IMR-90 (cell line): ENCODE data around the gene RSAD1. TPM values are rescaled to one million over a fixed set of nuclear protein-coding genes. Genes with fewer than 3 reads are reported as not detected.

Source experiments
- ATAC-seq: fragments of 200-7000 bp; cut with Tn5 transposase; 2 replicates; pipeline ENCODE4 v1.9.1; 2020; ENCODE audit warnings: low read depth, mild to moderate bottlenecking, moderate library complexity
- BruUV-seq: library from RNA; stranded (reverse); fragments of 400-500 nt; replicated peaks from 2 replicates; lab custom pipeline; 2021; lab: Mats Ljungman, UMichigan
- CTCF ChIA-PET: fragments of 300-600 bp; formaldehyde crosslinking; extraction: SDS; loops from one replicate; lab custom pipeline; 2021; ENCODE audit warnings: antibody characterized with exemption; lab: Yijun Ruan, JAX
- POLR2A ChIA-PET: fragments of 300-600 bp; sonication (Branson Sonifier 250); formaldehyde crosslinking; loops from one replicate; lab custom pipeline; 2022; ENCODE audit warnings: antibody characterized with exemption; ENCODE audit not compliant: unreplicated experiment; lab: Charles Lee
- DNase-seq: peaks from one replicate; pipeline ENCODE4 v3.0.0; 2013
- H2AFZ ChIP-seq: replicated peaks from 2 replicates; pipeline ENCODE3; 2013; ENCODE audit warnings: low read length, mild to moderate bottlenecking; ENCODE audit not compliant: poor library complexity
- H2AK5ac ChIP-seq: 2 replicates; pipeline ENCODE4 v1.6.1; 2013; ENCODE audit warnings: low read depth, low read length, inconsistent platforms
- H2AK9ac ChIP-seq: replicated peaks from 2 replicates; pipeline ENCODE3; 2013; ENCODE audit warnings: mild to moderate bottlenecking, low read depth, low read length, moderate library complexity; ENCODE audit not compliant: poor library complexity
- H2BK120ac ChIP-seq: 2 replicates; pipeline ENCODE4 v1.6.1; 2013; ENCODE audit warnings: low read depth, low read length, inconsistent platforms
- H2BK15ac ChIP-seq: 3 replicates; pipeline ENCODE4 v1.6.1; 2013; ENCODE audit warnings: low read depth, low read length, inconsistent platforms
- H2BK20ac ChIP-seq: 2 replicates; pipeline ENCODE4 v1.6.1; 2013; ENCODE audit warnings: low read depth, mild to moderate bottlenecking, inconsistent platforms, low read length, moderate library complexity
- H2BK5ac ChIP-seq: 2 replicates; pipeline ENCODE4 v1.6.1; 2013; ENCODE audit warnings: mild to moderate bottlenecking, low read depth, low read length, inconsistent platforms; ENCODE audit not compliant: poor library complexity, severe bottlenecking
- H3K14ac ChIP-seq: replicated peaks from 2 replicates; pipeline ENCODE4 v1.6.1; 2013; ENCODE audit warnings: low read depth, low read length, inconsistent platforms
- H3K18ac ChIP-seq: 2 replicates; pipeline ENCODE4 v1.6.1; 2013; ENCODE audit warnings: low read depth, low read length, control low read depth
- H3K23ac ChIP-seq: 2 replicates; pipeline ENCODE4 v1.6.1; 2013; ENCODE audit warnings: low read depth, low read length, inconsistent platforms
- H3K27ac ChIP-seq: 2 replicates; pipeline ENCODE4 v1.5.1; 2013; ENCODE audit warnings: mild to moderate bottlenecking, control low read depth, low read length; ENCODE audit not compliant: insufficient read depth
- H3K27me3 ChIP-seq: 2 replicates; pipeline ENCODE4 v1.6.1; 2013; ENCODE audit warnings: low read length; ENCODE audit not compliant: control insufficient read depth, insufficient read depth
- H3K36me3 ChIP-seq: 2 replicates; pipeline ENCODE4 v1.6.1; 2013; ENCODE audit warnings: low read length, mixed read lengths; ENCODE audit not compliant: control insufficient read depth, insufficient read depth
- H3K4ac ChIP-seq: 2 replicates; pipeline ENCODE4 v1.6.1; 2013; ENCODE audit warnings: low read depth, low read length, inconsistent platforms
- H3K4me1 ChIP-seq: 2 replicates; pipeline ENCODE4 v1.6.1; 2013; ENCODE audit warnings: low read length, mixed read lengths; ENCODE audit not compliant: control insufficient read depth, insufficient read depth
- H3K4me2 ChIP-seq: 2 replicates; pipeline ENCODE4 v1.6.1; 2013; ENCODE audit warnings: low read depth, mild to moderate bottlenecking, control low read depth, low read length, moderate library complexity
- H3K4me3 ChIP-seq: 2 replicates; pipeline ENCODE4 v1.5.1; 2013; ENCODE audit warnings: low read depth, mild to moderate bottlenecking, control low read depth, low read length, moderate library complexity; ENCODE audit not compliant: insufficient read depth
- H3K56ac ChIP-seq: 2 replicates; pipeline ENCODE4 v1.6.1; 2013; ENCODE audit warnings: low read length, inconsistent platforms; ENCODE audit not compliant: insufficient read depth; ENCODE audit errors: extremely low read depth
- H3K79me1 ChIP-seq, 2 experiments: 2 replicates each; pipeline ENCODE4 v1.6.1; 2013; ENCODE audit warnings: low read length in 2 of 2, inconsistent platforms in 1 of 2, low read depth in 1 of 2
- H3K9ac ChIP-seq: 2 replicates; pipeline ENCODE4 v1.6.1; 2013; ENCODE audit warnings: low read depth, low read length, control low read depth
- H3K9me1 ChIP-seq: 2 replicates; pipeline ENCODE4 v1.6.1; 2013; ENCODE audit warnings: low read length, inconsistent platforms; ENCODE audit not compliant: insufficient read depth
- H3K9me3 ChIP-seq: 2 replicates; pipeline ENCODE4 v1.6.1; 2013; ENCODE audit warnings: low read length; ENCODE audit not compliant: control insufficient read depth, insufficient read depth
- H4K20me1 ChIP-seq: 2 replicates; pipeline ENCODE4 v1.6.1; 2013; ENCODE audit warnings: low read length, inconsistent platforms; ENCODE audit not compliant: insufficient read depth
- H4K5ac ChIP-seq: 2 replicates; pipeline ENCODE4 v1.6.1; 2013; ENCODE audit warnings: mild to moderate bottlenecking, low read depth, low read length, control low read depth
- H4K8ac ChIP-seq, 2 experiments: 2 replicates each; pipeline ENCODE4 v1.6.1; 2013; ENCODE audit warnings: low read depth in 2 of 2, low read length in 2 of 2, control low read depth in 1 of 2, inconsistent platforms in 1 of 2
- H4K91ac ChIP-seq: 2 replicates; pipeline ENCODE4 v1.6.1; 2013; ENCODE audit warnings: low read depth, low read length, inconsistent platforms; ENCODE audit not compliant: insufficient read depth
- BHLHE40 ChIP-seq: fragments of 150-350 bp; IDR thresholded peaks from 2 replicates; pipeline ENCODE4 v1.6.1; 2016; ENCODE audit warnings: mild to moderate bottlenecking, low read depth, low read length
- CEBPB ChIP-seq: IDR thresholded peaks from 2 replicates; pipeline ENCODE4 v1.6.1; 2012; ENCODE audit warnings: low read depth, low read length, improper control_type of control experiment
- FOS ChIP-seq: fragments of 150-350 bp; IDR thresholded peaks from 2 replicates; pipeline ENCODE4 v1.6.1; 2016; ENCODE audit warnings: low read depth, low read length
- MXI1 ChIP-seq: IDR thresholded peaks from 2 replicates; pipeline ENCODE4 v1.6.1; 2012; ENCODE audit warnings: low read depth, mild to moderate bottlenecking, low read length, moderate library complexity, borderline replicate concordance
- NFE2L2 ChIP-seq: fragments of 150-350 bp; IDR thresholded peaks from 2 replicates; pipeline ENCODE4 v1.6.1; 2016; ENCODE audit warnings: low read depth, mild to moderate bottlenecking, low read length
- POLR2A ChIP-seq: IDR thresholded peaks from 2 replicates; pipeline ENCODE4 v1.6.1; 2012; ENCODE audit warnings: mild to moderate bottlenecking, low read depth, low read length
- RCOR1 ChIP-seq: IDR thresholded peaks from 2 replicates; pipeline ENCODE4 v1.6.1; 2012; ENCODE audit warnings: mild to moderate bottlenecking, low read length, improper control_type of control experiment; ENCODE audit not compliant: insufficient replicate concordance
- SMC3 ChIP-seq: fragments of 150-350 bp; IDR thresholded peaks from 2 replicates; pipeline ENCODE4 v1.6.1; 2016; ENCODE audit warnings: low read depth, mild to moderate bottlenecking, antibody characterized with exemption, low read length, moderate library complexity
- WGBS, 2 experiments: methylation state at CpG; one replicate each; pipeline versions ENCODE4 v1.1.5 to v1.1.7; 2013; ENCODE audit warnings: missing lambda C conversion rate in 2 of 2; ENCODE audit not compliant: insufficient read length in 1 of 2; ENCODE audit errors: extremely low coverage in 2 of 2; 5-methylcytosine and 5-hydroxymethylcytosine counted together
- dilution Hi-C: fragments of 300-500 bp; cut with HindIII; formaldehyde crosslinking; loops from one replicate; pipeline ENCODE4 v1.14.3; 2018; ENCODE audit warnings: low sequenced_read_pairs; ENCODE audit not compliant: unreplicated experiment
- in situ Hi-C: fragments of 300-500 bp; cut with MboI; formaldehyde crosslinking; loops from 3 replicates; pipeline ENCODE4 v1.14.3; 2019; ENCODE audit warnings: low sequenced_read_pairs, inconsistent platforms, mixed read lengths
- intact Hi-C: fragments of 100-400 bp; cut with micrococcal nuclease; formaldehyde crosslinking; loops from 2 replicates; pipeline ENCODE4 v1.10.0; 2022
- polyA plus RNA-seq, 3 experiments: library from polyadenylated mRNA; depleted of rRNA; stranded (reverse); fragments of >200 nt; gene quantifications; 2 replicates each; pipeline ENCODE4 v1.2.3, GENCODE V29; 2012; ENCODE audit warnings: low replicate concordance in 1 of 3
- total RNA-seq: library from RNA; depleted of rRNA; stranded (reverse); fragments of >200 nt; gene quantifications from 2 replicates; pipeline ENCODE4 v1.2.3, GENCODE V29; 2012
- TF ChIP-seq, protein P1 (sequence below): fragments of 150-350 bp; IDR thresholded peaks from 2 replicates; pipeline ENCODE4 v1.6.1; 2016; ENCODE audit warnings: low read depth, mild to moderate bottlenecking, low read length, moderate library complexity, borderline replicate concordance
- TF ChIP-seq, protein P2 (sequence below): conservative IDR thresholded peaks from 2 replicates; pipeline ENCODE4 v1.5.1; 2012; ENCODE audit warnings: mild to moderate bottlenecking, low read depth, low read length, improper control_type of control experiment

RSAD1 gene
- total and polyA plus RNA-seq, 2 of the 4 experiments (the other 2 are of a cell fraction): 10.8 to 19.2 TPM

DNA sequence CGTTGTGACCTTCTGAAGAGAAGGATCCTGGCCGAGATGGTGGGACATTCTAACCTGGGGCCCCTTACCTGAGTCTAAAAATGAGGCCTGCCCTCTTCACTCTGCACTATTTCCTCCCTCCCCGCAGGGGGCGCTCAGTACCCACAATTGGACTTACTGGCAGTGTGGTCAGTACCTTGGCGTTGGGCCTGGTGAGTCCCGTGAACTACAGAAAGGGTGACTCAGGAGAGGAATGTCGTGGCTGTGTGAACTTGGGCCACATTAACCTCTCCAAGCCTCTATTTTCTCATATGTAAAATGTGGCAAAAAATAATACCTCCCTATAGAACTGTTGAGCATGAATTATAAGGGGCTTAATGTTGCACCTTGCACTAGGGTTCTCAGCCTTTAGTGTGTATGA is 3.9 kb downstream of the RSAD1 start (continued):
- TF ChIP-seq SMC3 (peak; percentile 82), POLR2A (no peak; the same call in 1 of the 2 replicates)

DNA sequence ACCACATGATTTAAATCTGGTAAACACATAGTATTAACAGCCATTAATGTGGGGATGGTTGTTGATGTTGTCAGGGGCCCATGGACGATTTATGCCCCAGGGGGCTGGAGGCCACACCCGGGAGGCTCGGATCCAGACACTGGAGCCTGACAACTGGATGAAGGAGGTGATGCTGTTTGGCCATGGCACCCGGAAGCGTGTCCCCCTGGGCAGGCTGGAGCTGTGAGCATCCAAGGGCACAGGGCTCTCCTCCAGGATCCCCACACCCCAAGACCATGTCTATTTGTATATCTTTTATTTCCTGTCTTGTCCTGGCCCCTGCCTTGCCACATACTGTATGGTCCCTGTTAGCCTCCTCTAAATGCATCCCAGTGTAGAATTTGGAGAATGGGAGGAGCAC is 4.6 kb downstream of the RSAD1 start:
- peak overlapping the region; percentile 28; the same call in 1 of the 2 replicates for H2AK5ac ChIP-seq
- H2BK5ac ChIP-seq: no peak overlapping the region
- 0 out of 2 replicates have a peak overlapping the region, but pooled peaks have one; percentile 5 for H2BK20ac ChIP-seq
- H3K23ac ChIP-seq: no peak overlapping the region
- ChIA-PET POLR2A (no interaction called here), CTCF (interaction anchor here (0.6 to 1.4 kb wide), 9 partner anchors 15 to 971 kb away, joined by 3 to 6 read pairs (median 3); no protein-coding TSS in a partner anchor)
- 60% methylated on average over 2 of the region's 5 CpGs; no CpG with 5 or more reads in 1 of the 2 experiments for WGBS, 2 experiments
- H3K36me3 ChIP-seq: peaks cover 18% of the 10 kb centered on the region
- no peak overlapping the region; the same call in 1 of the 2 replicates for H4K5ac ChIP-seq
- peak overlapping the region; percentile 43 for H2AFZ ChIP-seq
- intact Hi-C loops: loop anchor here (5.0 kb wide), 1 partner anchor 359 kb away; no protein-coding TSS in a partner anchor
- ATAC-seq: no peak
- H3K27me3 ChIP-seq: no peaks in the 10 kb centered on the region
- DNase-seq: no peak
- H3K27ac ChIP-seq: peak overlapping the region; percentile 13; the same call in 1 of the 2 replicates
- H3K14ac ChIP-seq: no peak overlapping the region
- no peak overlapping the region for H4K8ac ChIP-seq
- H3K4me2 ChIP-seq: no peak overlapping the region
- peaks cover 8% of the 10 kb centered on the region; the same call in 1 of the 2 replicates for H4K20me1 ChIP-seq
- H3K79me1 ChIP-seq: peaks cover 11 to 32% of the 10 kb centered on the region in 2 experiments; a peak in 3 of 4 replicates
- dilution Hi-C loops: no loop called here
- H2BK120ac ChIP-seq: peak overlapping the region; percentile 23; the same call in 1 of the 2 replicates
- BruUV-seq: no TSS peak
- H3K4me1 ChIP-seq: peaks cover 4% of the 10 kb centered on the region
- no peak overlapping the region for H3K9ac ChIP-seq
- in situ Hi-C loops: loop anchor here (10.0 kb wide), 1 partner anchor 212 kb away; no protein-coding TSS in a partner anchor
- H3K56ac ChIP-seq: no peak overlapping the region
- no peaks in the 10 kb centered on the region for H3K9me3 ChIP-seq
- H2AK9ac ChIP-seq: peak overlapping the region; percentile 75
- H3K9me1 ChIP-seq: peaks cover 2% of the 10 kb centered on the region; the same call in 1 of the 2 replicates
- no peak for TF ChIP-seq SMC3
- TF ChIP-seq FOS: no peak
- no peak for TF ChIP-seq CEBPB
- no peak for TF ChIP-seq POLR2A
- TF ChIP-seq, protein P1, sequence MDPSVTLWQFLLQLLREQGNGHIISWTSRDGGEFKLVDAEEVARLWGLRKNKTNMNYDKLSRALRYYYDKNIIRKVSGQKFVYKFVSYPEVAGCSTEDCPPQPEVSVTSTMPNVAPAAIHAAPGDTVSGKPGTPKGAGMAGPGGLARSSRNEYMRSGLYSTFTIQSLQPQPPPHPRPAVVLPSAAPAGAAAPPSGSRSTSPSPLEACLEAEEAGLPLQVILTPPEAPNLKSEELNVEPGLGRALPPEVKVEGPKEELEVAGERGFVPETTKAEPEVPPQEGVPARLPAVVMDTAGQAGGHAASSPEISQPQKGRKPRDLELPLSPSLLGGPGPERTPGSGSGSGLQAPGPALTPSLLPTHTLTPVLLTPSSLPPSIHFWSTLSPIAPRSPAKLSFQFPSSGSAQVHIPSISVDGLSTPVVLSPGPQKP: no peak
- TF ChIP-seq RCOR1: no peak
- TF ChIP-seq MXI1: no peak
- no peak for TF ChIP-seq BHLHE40
- no peak for TF ChIP-seq NFE2L2
- TF ChIP-seq, protein P2, sequence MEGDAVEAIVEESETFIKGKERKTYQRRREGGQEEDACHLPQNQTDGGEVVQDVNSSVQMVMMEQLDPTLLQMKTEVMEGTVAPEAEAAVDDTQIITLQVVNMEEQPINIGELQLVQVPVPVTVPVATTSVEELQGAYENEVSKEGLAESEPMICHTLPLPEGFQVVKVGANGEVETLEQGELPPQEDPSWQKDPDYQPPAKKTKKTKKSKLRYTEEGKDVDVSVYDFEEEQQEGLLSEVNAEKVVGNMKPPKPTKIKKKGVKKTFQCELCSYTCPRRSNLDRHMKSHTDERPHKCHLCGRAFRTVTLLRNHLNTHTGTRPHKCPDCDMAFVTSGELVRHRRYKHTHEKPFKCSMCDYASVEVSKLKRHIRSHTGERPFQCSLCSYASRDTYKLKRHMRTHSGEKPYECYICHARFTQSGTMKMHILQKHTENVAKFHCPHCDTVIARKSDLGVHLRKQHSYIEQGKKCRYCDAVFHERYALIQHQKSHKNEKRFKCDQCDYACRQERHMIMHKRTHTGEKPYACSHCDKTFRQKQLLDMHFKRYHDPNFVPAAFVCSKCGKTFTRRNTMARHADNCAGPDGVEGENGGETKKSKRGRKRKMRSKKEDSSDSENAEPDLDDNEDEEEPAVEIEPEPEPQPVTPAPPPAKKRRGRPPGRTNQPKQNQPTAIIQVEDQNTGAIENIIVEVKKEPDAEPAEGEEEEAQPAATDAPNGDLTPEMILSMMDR: no peak
- H2BK15ac ChIP-seq: no peak overlapping the region
- no peak overlapping the region for H3K4me3 ChIP-seq
- peak overlapping the region; percentile 30 for H3K4ac ChIP-seq
- no peak overlapping the region for H3K18ac ChIP-seq
- no peak overlapping the region for H4K91ac ChIP-seq
